Measurements from ENCODE around the gene GH2. TPM values are rescaled to one million over a fixed set of nuclear protein-coding genes. Genes with fewer than 3 reads are reported as not detected.

The GH2 gene
- total and polyA plus RNA-seq, 4 donors: not detected

DNA sequence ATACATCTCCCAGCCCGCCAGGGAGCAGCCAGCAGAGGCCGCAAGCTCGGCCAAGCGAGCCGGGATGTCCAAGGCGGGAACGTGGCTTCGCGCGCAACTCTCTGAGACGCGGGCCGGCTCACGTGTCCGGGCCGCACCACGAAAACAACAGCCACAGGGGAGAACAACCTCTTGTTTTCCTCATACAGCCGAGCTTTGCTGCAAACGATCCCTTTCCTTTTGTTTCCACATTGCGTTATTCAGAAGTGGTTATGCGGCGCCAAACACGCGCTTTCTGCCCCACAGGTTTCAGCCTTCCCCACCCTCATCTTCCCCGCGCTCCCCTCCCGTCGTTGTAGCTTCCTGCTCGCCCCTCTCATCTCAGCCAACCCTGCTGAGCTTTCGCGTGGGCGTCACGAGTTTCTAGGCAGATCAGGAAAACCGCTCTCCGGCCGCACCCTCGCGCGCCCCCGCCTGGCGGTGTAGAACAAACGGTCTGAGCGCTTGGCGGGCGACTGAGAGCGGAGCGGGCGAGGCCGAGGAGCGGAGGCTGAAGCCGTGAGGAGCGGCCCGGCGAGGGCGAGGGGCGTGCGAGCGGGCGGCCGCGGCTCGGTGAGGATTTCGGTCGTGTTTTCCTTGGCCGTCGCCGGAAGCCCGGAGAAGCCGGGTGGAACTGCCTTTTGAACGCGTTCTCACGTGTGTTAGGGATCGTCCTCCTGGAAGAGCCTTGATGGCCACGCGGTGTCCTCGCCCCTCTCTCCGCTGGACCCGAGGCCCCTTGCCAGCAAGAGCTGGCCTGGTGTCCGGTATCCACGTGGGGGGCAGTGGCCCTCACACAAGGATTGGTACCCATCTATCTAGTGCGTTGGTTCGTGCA is 32.7 kb downstream of the GH2 start:
- Histone ChIP-seq H3K27ac (ENCODE audit: low read depth in 1 of 2, low read length in 2 of 2) (peak overlapping the region in 1 of 2 donors; percentile 52), H3K9me3 (ENCODE audit: control insufficient read depth in 4 of 4, low read length in 3 of 4) (no peaks in the 10 kb centered on the region), H3K4me1 (ENCODE audit: control insufficient read depth in 4 of 4, insufficient read depth in 4 of 4, low read length in 3 of 4) (peaks cover 0 to 5% (median 0%) of the 10 kb centered on the region in 4 donors), H3K36me3 (ENCODE audit: control insufficient read depth in 4 of 4, insufficient read depth in 3 of 4, low read depth in 1 of 4, low read length in 3 of 4) (no peaks in the 10 kb centered on the region), H3K9ac (ENCODE audit: low read depth in 1 of 2, low read length in 2 of 2) (peak overlapping the region in 1 of 2 donors; percentile 64), H3K27me3 (ENCODE audit: control insufficient read depth in 4 of 4, insufficient read depth in 4 of 4, low read length in 3 of 4) (no peaks in the 10 kb centered on the region), H3K4me3 (ENCODE audit: low read depth in 1 of 3, low read length in 3 of 3) (peak overlapping the region; percentile 25 to 56 (median 30))
- 25% methylated on average over 82 of the region's 82 CpGs for whole genome bisulfite sequencing
- TF ChIP-seq RAD21 (IDR thresholded peaks at IDR 0.05): peak; percentile 22 to 35
- no peak for TF ChIP-seq FOXA1 (IDR thresholded peaks at IDR 0.05)
- no peak for TF ChIP-seq HNF4G (IDR thresholded peaks at IDR 0.05)
- peak; percentile 80 for TF ChIP-seq SP1 (IDR thresholded peaks at IDR 0.05)
- TF ChIP-seq, protein P1, sequence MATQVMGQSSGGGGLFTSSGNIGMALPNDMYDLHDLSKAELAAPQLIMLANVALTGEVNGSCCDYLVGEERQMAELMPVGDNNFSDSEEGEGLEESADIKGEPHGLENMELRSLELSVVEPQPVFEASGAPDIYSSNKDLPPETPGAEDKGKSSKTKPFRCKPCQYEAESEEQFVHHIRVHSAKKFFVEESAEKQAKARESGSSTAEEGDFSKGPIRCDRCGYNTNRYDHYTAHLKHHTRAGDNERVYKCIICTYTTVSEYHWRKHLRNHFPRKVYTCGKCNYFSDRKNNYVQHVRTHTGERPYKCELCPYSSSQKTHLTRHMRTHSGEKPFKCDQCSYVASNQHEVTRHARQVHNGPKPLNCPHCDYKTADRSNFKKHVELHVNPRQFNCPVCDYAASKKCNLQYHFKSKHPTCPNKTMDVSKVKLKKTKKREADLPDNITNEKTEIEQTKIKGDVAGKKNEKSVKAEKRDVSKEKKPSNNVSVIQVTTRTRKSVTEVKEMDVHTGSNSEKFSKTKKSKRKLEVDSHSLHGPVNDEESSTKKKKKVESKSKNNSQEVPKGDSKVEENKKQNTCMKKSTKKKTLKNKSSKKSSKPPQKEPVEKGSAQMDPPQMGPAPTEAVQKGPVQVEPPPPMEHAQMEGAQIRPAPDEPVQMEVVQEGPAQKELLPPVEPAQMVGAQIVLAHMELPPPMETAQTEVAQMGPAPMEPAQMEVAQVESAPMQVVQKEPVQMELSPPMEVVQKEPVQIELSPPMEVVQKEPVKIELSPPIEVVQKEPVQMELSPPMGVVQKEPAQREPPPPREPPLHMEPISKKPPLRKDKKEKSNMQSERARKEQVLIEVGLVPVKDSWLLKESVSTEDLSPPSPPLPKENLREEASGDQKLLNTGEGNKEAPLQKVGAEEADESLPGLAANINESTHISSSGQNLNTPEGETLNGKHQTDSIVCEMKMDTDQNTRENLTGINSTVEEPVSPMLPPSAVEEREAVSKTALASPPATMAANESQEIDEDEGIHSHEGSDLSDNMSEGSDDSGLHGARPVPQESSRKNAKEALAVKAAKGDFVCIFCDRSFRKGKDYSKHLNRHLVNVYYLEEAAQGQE (IDR thresholded peaks at IDR 0.05): no peak
- no peak for TF ChIP-seq JUND (IDR thresholded peaks at IDR 0.05)
- TF ChIP-seq, protein P2, sequence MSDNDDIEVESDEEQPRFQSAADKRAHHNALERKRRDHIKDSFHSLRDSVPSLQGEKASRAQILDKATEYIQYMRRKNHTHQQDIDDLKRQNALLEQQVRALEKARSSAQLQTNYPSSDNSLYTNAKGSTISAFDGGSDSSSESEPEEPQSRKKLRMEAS (IDR thresholded peaks at IDR 0.05): peak; percentile 71
- TF ChIP-seq, protein P3, sequence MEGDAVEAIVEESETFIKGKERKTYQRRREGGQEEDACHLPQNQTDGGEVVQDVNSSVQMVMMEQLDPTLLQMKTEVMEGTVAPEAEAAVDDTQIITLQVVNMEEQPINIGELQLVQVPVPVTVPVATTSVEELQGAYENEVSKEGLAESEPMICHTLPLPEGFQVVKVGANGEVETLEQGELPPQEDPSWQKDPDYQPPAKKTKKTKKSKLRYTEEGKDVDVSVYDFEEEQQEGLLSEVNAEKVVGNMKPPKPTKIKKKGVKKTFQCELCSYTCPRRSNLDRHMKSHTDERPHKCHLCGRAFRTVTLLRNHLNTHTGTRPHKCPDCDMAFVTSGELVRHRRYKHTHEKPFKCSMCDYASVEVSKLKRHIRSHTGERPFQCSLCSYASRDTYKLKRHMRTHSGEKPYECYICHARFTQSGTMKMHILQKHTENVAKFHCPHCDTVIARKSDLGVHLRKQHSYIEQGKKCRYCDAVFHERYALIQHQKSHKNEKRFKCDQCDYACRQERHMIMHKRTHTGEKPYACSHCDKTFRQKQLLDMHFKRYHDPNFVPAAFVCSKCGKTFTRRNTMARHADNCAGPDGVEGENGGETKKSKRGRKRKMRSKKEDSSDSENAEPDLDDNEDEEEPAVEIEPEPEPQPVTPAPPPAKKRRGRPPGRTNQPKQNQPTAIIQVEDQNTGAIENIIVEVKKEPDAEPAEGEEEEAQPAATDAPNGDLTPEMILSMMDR (IDR thresholded peaks at IDR 0.05; ENCODE audit: low read depth, low read length, missing input control): peak; percentile 47
- TF ChIP-seq TAF1 (conservative IDR thresholded peaks at IDR 0.05): no peak
- TF ChIP-seq RXRA (IDR thresholded peaks at IDR 0.05): no peak
- TF ChIP-seq, protein P4, sequence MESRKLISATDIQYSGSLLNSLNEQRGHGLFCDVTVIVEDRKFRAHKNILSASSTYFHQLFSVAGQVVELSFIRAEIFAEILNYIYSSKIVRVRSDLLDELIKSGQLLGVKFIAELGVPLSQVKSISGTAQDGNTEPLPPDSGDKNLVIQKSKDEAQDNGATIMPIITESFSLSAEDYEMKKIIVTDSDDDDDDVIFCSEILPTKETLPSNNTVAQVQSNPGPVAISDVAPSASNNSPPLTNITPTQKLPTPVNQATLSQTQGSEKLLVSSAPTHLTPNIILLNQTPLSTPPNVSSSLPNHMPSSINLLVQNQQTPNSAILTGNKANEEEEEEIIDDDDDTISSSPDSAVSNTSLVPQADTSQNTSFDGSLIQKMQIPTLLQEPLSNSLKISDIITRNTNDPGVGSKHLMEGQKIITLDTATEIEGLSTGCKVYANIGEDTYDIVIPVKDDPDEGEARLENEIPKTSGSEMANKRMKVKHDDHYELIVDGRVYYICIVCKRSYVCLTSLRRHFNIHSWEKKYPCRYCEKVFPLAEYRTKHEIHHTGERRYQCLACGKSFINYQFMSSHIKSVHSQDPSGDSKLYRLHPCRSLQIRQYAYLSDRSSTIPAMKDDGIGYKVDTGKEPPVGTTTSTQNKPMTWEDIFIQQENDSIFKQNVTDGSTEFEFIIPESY (IDR thresholded peaks at IDR 0.05): peak; percentile 70
- TF ChIP-seq, protein P5, sequence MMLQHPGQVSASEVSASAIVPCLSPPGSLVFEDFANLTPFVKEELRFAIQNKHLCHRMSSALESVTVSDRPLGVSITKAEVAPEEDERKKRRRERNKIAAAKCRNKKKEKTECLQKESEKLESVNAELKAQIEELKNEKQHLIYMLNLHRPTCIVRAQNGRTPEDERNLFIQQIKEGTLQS (IDR thresholded peaks at IDR 0.05): no peak
- no peak for TF ChIP-seq YY1 (IDR thresholded peaks at IDR 0.05)
- TF ChIP-seq EGR1 (IDR thresholded peaks at IDR 0.05; ENCODE audit: low read depth in 2 of 2): peak; percentile 51 to 82
- peak; percentile 97 for DNase-seq (ENCODE audit: low spot score)

All from liver (tissue), 9 donors.